Right atrium auricular region (tissue), 2 donors: ENCODE measurements around the gene ULK3. TPM values are rescaled to one million over a fixed set of nuclear protein-coding genes. Genes with fewer than 3 reads are reported as not detected.

Experiments
- DNase-seq: peaks from one replicate; pipeline ENCODE4 v3.0.0-alpha.2; 2019; ENCODE audit warnings: low spot score
- H3K27ac ChIP-seq, 2 donors: fragments of 200-600 bp; sonication (generic); 1 replicate in 1 of 2; 2 replicates in 1 of 2; pipeline ENCODE4 v1.5.1; 2016 to 2019
- H3K27me3 ChIP-seq, 2 donors: fragments of 200-600 bp; sonication (generic); one replicate each; pipeline versions ENCODE4 v1.5.1 to v1.6.0; 2017 to 2019
- H3K36me3 ChIP-seq: fragments of 200-600 bp; sonication (generic); one replicate; pipeline ENCODE4 v1.5.1; 2016
- H3K4me1 ChIP-seq, 2 donors: fragments of 200-600 bp; sonication (generic); one replicate each; pipeline versions ENCODE4 v1.5.1 to v1.6.0; 2017 to 2019
- H3K4me3 ChIP-seq, 2 donors: fragments of 200-600 bp; sonication (generic); 1 replicate in 1 of 2; 2 replicates in 1 of 2; pipeline ENCODE4 v1.5.1; 2017 to 2019; ENCODE audit warnings: mild to moderate bottlenecking in 1 of 2, moderate library complexity in 1 of 2
- H3K9me3 ChIP-seq, 2 donors: fragments of 200-600 bp; sonication (generic); one replicate each; pipeline ENCODE4 v1.5.1; 2019
- CTCF ChIP-seq, 2 donors: fragments of 200-600 bp; sonication (generic); IDR thresholded peaks; one replicate each; pipeline ENCODE4 v1.5.1; 2019; ENCODE audit warnings: antibody characterized with exemption in 2 of 2
- total RNA-seq, 2 donors: library from RNA; depleted of rRNA; stranded (reverse); fragments of >200 nt; gene quantifications; one replicate each; pipeline ENCODE4 v1.1.0, GENCODE V29; 2016

The ULK3 gene
- total RNA-seq, 2 donors from 2014 or later: 38.1 to 42.9 TPM

DNA sequence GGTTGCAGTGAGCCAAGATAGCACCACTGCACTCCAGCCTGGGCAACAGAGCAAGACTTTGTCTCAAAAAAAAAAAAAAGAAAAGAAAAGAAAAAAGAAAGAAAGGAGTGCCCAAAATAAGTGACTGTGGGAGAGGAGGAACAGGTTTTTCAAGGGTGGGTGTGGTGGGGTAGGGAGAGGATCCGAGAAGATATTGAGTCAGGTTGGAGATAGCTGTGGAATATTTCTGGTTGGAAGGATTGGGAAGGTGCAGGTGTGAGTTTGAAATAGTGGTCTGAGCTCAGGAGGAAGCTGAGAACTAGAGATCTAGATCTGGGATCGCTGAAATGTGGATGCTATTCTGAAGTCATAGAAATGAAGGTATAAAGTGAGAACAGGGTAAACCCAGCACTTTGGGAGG, 22.4 kb upstream of the ULK3 start:
- DNase-seq: no peak
- H3K27me3 ChIP-seq: no peaks in the 10 kb centered on the region
- no peak for TF ChIP-seq CTCF (IDR thresholded peaks at IDR 0.05)
- no peaks in the 10 kb centered on the region for H3K9me3 ChIP-seq
- H3K4me1 ChIP-seq: peaks cover 0 to 70% of the 10 kb centered on the region in 2 donors
- no peaks in the 10 kb centered on the region for H3K36me3 ChIP-seq
- H3K27ac ChIP-seq: peak overlapping the region; percentile 76 to 93
- no peak overlapping the region for H3K4me3 ChIP-seq

GRCh38 chr15:74864296-74864695, 21.3 kb upstream of the ULK3 start:
- no peaks in the 10 kb centered on the region for H3K27me3 ChIP-seq
- peak overlapping the region; percentile 76 to 93 for H3K27ac ChIP-seq
- H3K9me3 ChIP-seq: no peaks in the 10 kb centered on the region
- peaks cover 0 to 70% of the 10 kb centered on the region in 2 donors for H3K4me1 ChIP-seq
- TF ChIP-seq CTCF (IDR thresholded peaks at IDR 0.05): no peak
- DNase-seq: no peak
- no peak overlapping the region for H3K4me3 ChIP-seq
- H3K36me3 ChIP-seq: no peaks in the 10 kb centered on the region

DNA sequence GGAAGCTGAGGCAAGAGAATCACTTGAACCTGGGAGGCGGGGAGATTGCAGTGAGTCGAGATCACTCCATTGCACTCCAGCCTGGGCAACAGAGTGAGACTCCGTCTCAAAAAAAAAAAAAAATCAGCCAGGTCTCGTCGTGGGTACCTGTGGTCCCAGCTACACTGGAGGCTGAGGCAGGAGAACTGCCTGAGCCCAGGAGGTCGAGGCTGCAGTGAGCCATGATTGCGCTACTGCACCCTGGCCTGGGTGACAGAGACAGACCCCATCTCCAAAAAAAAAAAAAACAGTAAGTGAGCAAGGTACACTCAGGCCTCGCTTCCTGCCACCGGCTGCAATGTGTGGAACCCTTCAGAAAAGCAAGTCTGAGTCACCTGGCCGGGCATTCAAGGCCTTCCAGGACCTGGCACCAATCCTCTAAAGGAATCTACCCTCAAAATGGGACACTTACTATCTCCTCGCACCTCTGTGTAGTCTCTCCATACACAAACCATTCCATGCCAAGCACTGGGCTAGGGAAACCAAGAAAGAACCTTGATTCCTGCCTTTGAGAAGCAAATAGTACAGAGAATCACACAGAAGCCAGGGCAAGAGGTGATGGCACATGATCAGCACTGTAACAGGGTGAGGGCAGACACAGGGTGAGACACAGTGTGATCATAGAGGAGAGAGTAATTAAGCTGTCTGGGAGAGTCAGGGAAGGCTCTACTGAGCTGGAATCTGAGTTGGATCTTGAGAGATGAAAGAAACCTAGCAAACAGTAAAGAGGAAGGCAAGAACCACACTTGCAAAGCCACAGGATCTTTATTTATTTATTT, 20.5 kb upstream of the ULK3 start:
- DNase-seq: no peak

GRCh38 chr15:74858369-74858740, 15.4 kb upstream of the ULK3 start:
- peaks cover 12% of the 10 kb centered on the region for H3K36me3 ChIP-seq
- peak overlapping the region; percentile 12 to 14 for H3K27ac ChIP-seq
- TF ChIP-seq CTCF (IDR thresholded peaks at IDR 0.05): no peak
- peaks cover 3 to 54% of the 10 kb centered on the region in 2 donors for H3K4me1 ChIP-seq
- no peaks in the 10 kb centered on the region for H3K9me3 ChIP-seq
- DNase-seq: no peak
- H3K27me3 ChIP-seq: no peaks in the 10 kb centered on the region
- H3K4me3 ChIP-seq: no peak overlapping the region

More for the DNA sequence above, 20.5 kb upstream of the ULK3 start:
- no peak for TF ChIP-seq CTCF (IDR thresholded peaks at IDR 0.05)
- H3K4me1 ChIP-seq: peaks cover 0 to 70% of the 10 kb centered on the region in 2 donors
- no peak overlapping the region for H3K4me3 ChIP-seq
- H3K36me3 ChIP-seq: no peaks in the 10 kb centered on the region
- peak overlapping the region; percentile 76 to 93 for H3K27ac ChIP-seq
- no peaks in the 10 kb centered on the region for H3K9me3 ChIP-seq
- no peaks in the 10 kb centered on the region for H3K27me3 ChIP-seq

- H3K27ac ChIP-seq: peak overlapping the region; percentile 14 to 25
- no peak for DNase-seq
Observed at GRCh38 chr15:74857671-74858368, 14.9 kb upstream of the ULK3 start.

More at GRCh38 chr15:74857671-74858368, 14.9 kb upstream of the ULK3 start:
- no peak overlapping the region for H3K4me3 ChIP-seq
- peaks cover 17% of the 10 kb centered on the region for H3K36me3 ChIP-seq
- no peaks in the 10 kb centered on the region for H3K9me3 ChIP-seq
- peaks cover 3 to 49% of the 10 kb centered on the region in 2 donors for H3K4me1 ChIP-seq
- no peaks in the 10 kb centered on the region for H3K27me3 ChIP-seq
- TF ChIP-seq CTCF (IDR thresholded peaks at IDR 0.05): no peak
